ENCODE data around the gene PNMA8A. TPM values are rescaled to one million over a fixed set of nuclear protein-coding genes. Genes with fewer than 3 reads are reported as not detected.
"Not testable (repeated sequence)": the region's sequence is repeated elsewhere in the genome, so short reads cannot be mapped to it uniquely, and the experiment has no call there.

PNMA8A gene
- total RNA-seq, 1 donor from 2014 or later, result 11.8 TPM

GRCh38 chr19:46446021-46446420 is 25.3 kb downstream of the PNMA8A start:
- H3K27me3 ChIP-seq (ENCODE audit: control insufficient read depth, insufficient read depth, low read length), result no peaks in the 10 kb centered on the region
- H3K4me3 ChIP-seq (ENCODE audit: low read depth, low read length), result no peak overlapping the region
- no peak for TF ChIP-seq CTCF (IDR thresholded peaks at IDR 0.05; ENCODE audit: insufficient read depth, low read length, poor library complexity, severe bottlenecking)
- no peaks in the 10 kb centered on the region for H3K36me3 ChIP-seq (ENCODE audit: control insufficient read depth, insufficient read depth, low read length)
- no peak for DNase-seq (ENCODE audit: low read depth)

GRCh38 chr19:46442808-46443450 is 28.4 kb downstream of the PNMA8A start:
- Histone ChIP-seq H3K27me3 (ENCODE audit: control insufficient read depth, insufficient read depth, low read length) (no peaks in the 10 kb centered on the region), H3K36me3 (ENCODE audit: control insufficient read depth, insufficient read depth, low read length) (no peaks in the 10 kb centered on the region), H3K4me3 (ENCODE audit: low read depth, low read length) (no peak overlapping the region)
- DNase-seq (ENCODE audit: low read depth), result no peak
- TF ChIP-seq CTCF (IDR thresholded peaks at IDR 0.05; ENCODE audit: insufficient read depth, low read length, poor library complexity, severe bottlenecking), result no peak

- no peak overlapping the region for H3K4me3 ChIP-seq (ENCODE audit: low read depth, low read length)
- H3K36me3 ChIP-seq (ENCODE audit: control insufficient read depth, insufficient read depth, low read length), result no peaks in the 10 kb centered on the region
- TF ChIP-seq CTCF (IDR thresholded peaks at IDR 0.05; ENCODE audit: insufficient read depth, low read length, poor library complexity, severe bottlenecking), result no peak
- DNase-seq (ENCODE audit: low read depth), result no peak
- no peaks in the 10 kb centered on the region for H3K27me3 ChIP-seq (ENCODE audit: control insufficient read depth, insufficient read depth, low read length)
Measured at GRCh38 chr19:46441866-46442265, 29.5 kb downstream of the PNMA8A start.

- not testable (repeated sequence) for DNase-seq (ENCODE audit: low read depth); H3K27me3 ChIP-seq (ENCODE audit: control insufficient read depth, insufficient read depth, low read length); H3K4me3 ChIP-seq (ENCODE audit: low read depth, low read length); H3K36me3 ChIP-seq (ENCODE audit: control insufficient read depth, insufficient read depth, low read length)
Measured at GRCh38 chr19:46435689-46436088, 35.7 kb downstream of the PNMA8A start.

- no peak for TF ChIP-seq CTCF (IDR thresholded peaks at IDR 0.05; ENCODE audit: insufficient read depth, low read length, poor library complexity, severe bottlenecking)
- no peak for DNase-seq (ENCODE audit: low read depth)
Measured at GRCh38 chr19:46435009-46435408, 36.4 kb downstream of the PNMA8A start.

GRCh38 chr19:46433470-46433869 is 37.9 kb downstream of the PNMA8A start:
- H3K36me3 ChIP-seq (ENCODE audit: control insufficient read depth, insufficient read depth, low read length); DNase-seq (ENCODE audit: low read depth); H3K4me3 ChIP-seq (ENCODE audit: low read depth, low read length); H3K27me3 ChIP-seq (ENCODE audit: control insufficient read depth, insufficient read depth, low read length): not testable (repeated sequence)

More at GRCh38 chr19:46435009-46435408, 36.4 kb downstream of the PNMA8A start:
- H3K27me3 ChIP-seq (ENCODE audit: control insufficient read depth, insufficient read depth, low read length), result peaks cover 2% of the 10 kb centered on the region
- H3K36me3 ChIP-seq (ENCODE audit: control insufficient read depth, insufficient read depth, low read length), result no peaks in the 10 kb centered on the region
- no peak overlapping the region for H3K4me3 ChIP-seq (ENCODE audit: low read depth, low read length)

GRCh38 chr19:46431824-46432223 is 39.5 kb downstream of the PNMA8A start:
- DNase-seq (ENCODE audit: low read depth), result no peak
- Histone ChIP-seq H3K36me3 (ENCODE audit: control insufficient read depth, insufficient read depth, low read length) (no peaks in the 10 kb centered on the region), H3K4me3 (ENCODE audit: low read depth, low read length) (no peak overlapping the region), H3K27me3 (ENCODE audit: control insufficient read depth, insufficient read depth, low read length) (peaks cover 6% of the 10 kb centered on the region)
- TF ChIP-seq CTCF (IDR thresholded peaks at IDR 0.05; ENCODE audit: insufficient read depth, low read length, poor library complexity, severe bottlenecking), result peak; percentile 21
